Renal cortical epithelial cell (primary cell): ENCODE results near the gene MBOAT7. TPM values are rescaled to one million over a fixed set of nuclear protein-coding genes. Genes with fewer than 3 reads are reported as not detected.

Source experiments
- DNase-seq: peaks from one replicate; pipeline ENCODE4 v3.0.0-alpha.2; 2011; ENCODE audit warnings: low read depth
- total RNA-seq: library from RNA; depleted of rRNA; stranded (reverse); fragments of >200 nt; gene quantifications from 2 replicates; pipeline ENCODE4 v1.2.3, GENCODE V29; 2014

The MBOAT7 gene
- total RNA-seq, 1 donor from 2014 or later: 132 TPM

GRCh38 chr19:54164369-54165068, 24.9 kb downstream of the MBOAT7 start:
- DNase-seq: no peak

DNA sequence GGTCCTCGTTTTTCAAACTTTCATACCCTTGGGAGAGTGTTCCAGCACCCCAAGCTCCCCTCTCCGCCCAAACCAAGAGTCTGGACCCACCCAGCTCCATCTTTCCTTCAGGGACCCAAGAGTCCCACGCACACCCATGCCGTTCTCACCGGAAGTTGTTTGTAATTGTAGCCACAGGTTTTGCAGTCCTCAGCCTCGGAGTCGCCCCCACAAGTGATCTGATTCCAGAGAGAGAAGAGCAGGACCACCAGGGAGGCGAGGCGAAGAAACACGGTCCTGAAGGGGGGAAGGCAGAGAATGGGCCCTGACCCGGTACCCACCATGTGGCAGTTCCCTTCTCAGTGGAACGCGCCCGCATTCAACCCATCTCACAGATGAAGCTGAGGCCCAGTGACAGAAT, 26.5 kb downstream of the MBOAT7 start:
- no peak for DNase-seq

- DNase-seq: peak; percentile 43
These were observed 27.1 kb downstream of the MBOAT7 start for GRCh38 chr19:54162241-54162805.

DNA sequence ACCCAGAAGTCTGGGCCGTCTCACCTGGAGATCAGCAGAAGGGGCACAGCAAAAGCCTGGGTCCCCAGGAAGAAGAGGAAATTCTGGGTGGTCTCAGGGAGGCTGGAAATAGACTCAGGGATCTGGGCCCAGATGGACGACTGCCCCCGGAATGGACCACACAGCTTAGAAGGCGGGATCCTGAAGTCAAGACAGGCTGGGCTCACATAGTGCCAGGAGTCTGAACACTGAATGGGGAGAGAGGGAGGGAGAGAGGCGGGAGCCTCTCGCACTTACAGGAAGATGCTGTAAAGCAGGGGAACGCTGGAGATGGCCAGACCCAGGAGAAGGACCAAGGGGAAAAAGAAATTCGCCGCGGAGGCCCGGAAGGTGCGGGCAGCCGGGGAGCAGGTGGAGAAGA, 28.5 kb downstream of the MBOAT7 start:
- no peak for DNase-seq

DNA sequence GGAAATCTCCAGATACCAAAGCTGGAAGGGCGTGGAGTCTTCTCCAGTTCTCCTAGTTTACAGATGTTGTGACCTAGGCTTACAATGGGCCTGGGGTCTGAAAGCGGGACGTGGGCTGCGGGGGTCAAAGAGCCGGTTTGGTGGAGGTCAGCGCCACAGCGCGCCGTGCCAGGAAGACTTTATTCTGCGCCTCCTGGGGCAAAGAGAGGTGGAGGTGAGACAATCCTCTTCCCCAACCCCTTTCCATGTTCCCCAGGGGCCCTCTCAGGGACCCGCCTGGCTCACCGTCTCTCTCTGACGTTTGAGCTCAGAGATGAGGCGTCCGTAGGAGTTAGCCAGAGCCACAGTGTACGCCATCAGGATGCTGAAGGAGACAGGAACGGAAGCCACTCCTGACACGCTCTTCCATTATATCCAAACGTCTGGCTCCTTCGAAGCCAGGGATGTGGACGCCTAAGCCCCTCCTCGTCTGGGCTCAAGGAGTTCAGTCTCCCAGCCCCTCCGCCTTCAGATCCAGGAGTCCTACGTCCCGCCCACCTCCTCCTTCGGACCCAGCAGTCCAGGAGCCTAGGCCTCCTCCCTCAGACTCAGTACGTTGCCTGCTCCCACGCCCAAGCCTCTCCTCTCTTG, 29.1 kb downstream of the MBOAT7 start:
- no peak for DNase-seq

- peak; percentile 100 for DNase-seq
These were observed 29.8 kb downstream of the MBOAT7 start, which contains the start of gene LENG1 for GRCh38 chr19:54159352-54160181. Gene LENG1, minus strand, starts transcription at chr19:54159721. Its CDS starts 26 bp downstream, at chr19:54159695.

- no peak for DNase-seq
These were observed 30.5 kb downstream of the MBOAT7 start for GRCh38 chr19:54158812-54159351.

DNA sequence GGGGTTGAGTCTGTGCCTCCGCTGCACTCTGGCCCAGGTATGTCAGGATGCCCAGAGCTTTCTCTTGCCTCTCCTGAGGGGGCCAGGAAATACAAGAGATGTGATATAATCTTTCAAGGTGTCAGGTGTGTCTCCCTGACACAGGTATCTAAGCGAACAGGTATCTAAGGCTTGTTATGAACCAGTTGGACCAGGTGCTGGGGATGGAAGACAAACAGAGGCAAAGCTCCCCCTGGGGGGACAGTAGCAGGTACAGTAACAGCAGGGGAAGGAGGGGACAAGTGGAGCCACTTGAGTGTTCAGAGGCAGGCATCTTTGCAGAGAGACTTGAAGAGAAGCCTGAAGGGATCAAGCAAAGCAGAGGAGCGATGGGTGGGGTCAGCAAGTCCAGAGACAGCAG, 32.4 kb downstream of the MBOAT7 start:
- DNase-seq: no peak

DNA sequence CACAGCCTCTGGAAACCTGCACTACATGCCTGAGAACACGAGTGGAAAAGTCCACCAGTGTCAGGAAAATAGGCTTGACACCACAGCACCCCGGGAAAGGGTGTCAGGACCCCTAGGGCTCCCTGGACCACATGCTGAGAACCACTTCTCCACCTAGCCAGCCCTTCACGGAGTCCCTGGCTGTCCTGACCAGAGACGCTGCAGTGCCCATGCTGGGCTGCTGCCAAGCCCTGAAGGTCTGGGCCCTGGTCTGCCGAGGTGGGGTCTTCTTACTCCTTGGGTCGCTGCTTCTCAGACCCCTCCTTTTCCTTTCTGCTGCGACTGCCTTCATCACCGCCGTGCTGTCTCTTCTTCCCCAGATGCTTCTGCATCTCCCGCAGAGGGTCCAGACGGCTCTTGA, 32.9 kb downstream of the MBOAT7 start:
- no peak for DNase-seq

GRCh38 chr19:54155694-54156093, 33.7 kb downstream of the MBOAT7 start:
- DNase-seq: no peak

DNA sequence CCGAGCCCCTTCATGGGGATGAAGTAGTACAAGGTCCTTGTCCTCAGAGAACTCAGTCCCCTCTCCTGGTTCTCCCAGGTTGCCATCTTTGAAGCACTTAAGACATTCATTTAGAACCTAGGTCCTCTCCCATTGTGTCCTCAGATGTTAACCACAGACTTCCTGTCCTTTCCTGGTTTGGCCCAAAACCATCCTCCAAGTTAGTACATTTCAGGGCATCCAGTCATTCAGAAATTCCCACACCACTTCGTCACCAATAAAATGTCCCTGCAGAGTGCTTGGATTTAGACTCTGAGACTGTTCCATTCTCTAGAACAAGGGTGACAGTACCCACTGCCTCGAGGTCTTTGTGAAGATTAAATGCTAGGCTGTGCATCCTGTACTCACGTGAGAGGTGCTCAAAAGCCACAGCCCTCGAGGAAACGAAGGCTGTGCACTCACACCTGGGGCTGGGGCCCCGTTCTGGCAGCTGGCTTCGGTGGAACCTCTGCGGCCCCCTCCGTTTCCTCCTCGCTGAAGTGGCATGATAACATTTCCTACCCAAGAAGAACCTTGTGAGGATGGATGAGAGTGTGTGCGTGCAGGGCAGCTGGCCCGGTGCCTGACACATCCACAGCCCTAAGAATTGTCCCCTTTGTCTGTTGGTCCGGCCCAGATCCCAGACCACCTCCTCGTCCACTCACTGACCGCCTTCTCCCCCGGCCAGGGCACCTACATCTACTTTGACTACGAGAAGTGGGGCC, 34.6 kb downstream of the MBOAT7 start:
- no peak for DNase-seq

DNA sequence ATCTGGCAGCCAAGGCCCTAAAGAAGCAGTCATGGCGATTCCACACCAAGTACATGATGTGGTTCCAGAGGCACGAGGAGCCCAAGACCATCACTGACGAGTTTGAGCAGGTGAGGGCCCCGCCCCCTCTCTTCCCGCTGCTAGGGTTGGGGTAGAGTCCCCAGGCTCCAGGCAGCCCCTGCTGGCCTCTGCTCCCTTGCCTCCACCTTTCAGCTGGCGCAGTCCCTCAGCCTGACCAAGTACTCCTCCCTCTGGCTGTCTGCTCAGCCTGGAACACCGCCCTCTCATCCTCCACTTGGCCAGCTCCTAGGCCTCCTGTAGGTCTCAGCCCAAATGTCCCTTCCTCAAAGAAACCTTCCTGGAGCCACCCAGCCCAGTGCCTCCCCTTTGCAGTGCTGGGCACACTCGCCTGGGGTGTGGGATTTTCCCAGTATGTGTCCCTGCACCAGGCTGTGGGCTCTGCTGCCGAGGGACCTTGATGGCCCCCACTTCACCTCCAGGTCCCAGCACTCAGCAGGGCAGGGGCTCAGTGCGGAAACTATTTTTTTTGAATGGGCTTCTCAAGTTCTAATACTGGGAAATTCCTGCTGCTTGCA, 35.6 kb downstream of the MBOAT7 start:
- DNase-seq: no peak

DNA sequence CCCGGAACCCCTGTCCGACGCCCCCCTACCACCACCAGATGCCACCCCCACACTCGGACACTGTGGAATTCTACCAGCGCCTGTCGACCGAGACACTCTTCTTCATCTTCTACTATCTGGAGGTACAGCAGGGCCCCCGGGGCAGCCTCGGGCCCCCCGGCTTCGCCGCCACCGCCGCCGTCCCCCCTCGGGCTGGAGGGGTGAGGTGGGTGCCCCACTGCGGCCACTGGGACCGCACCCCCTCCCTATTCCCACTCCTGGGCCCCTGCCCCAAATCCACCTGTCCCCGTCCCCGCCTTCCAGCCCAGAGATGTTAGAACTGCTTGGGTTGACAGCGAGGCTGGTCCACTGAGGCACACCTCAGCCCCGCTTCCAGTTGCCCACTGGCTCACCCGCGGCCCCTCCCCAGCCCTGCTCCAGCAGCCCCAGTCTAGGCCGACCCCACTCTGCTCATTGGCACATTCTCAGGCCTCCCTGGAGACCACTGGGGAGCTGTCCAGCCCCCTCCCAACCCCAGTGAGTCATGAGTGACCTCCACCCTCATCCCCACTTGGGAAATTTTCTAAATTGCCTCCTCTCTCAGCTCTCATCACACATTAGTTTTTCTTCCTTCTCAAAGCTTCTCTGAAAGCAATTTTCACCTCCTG, 36.4 kb downstream of the MBOAT7 start:
- DNase-seq: no peak

DNA sequence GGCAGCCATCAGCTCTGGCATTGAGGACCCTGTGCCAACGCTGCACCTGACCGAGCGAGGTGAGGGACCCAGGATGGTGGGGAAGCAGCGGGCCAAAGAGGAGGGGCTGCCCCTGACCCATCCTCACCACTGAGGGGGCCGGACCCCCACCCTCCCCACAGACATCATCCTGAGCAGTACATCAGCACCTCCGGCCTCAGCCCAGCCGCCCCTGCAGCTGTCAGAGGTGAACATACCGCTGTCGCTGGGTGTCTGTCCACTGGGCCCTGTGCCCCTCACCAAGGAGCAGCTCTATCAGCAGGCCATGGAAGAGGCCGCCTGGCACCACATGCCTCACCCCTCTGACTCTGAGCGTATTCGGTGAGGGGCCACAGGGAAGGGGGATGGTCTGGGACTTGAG, 37.1 kb downstream of the MBOAT7 start:
- no peak for DNase-seq

GRCh38 chr19:54151362-54152035, 37.9 kb downstream of the MBOAT7 start:
- DNase-seq: no peak

DNA sequence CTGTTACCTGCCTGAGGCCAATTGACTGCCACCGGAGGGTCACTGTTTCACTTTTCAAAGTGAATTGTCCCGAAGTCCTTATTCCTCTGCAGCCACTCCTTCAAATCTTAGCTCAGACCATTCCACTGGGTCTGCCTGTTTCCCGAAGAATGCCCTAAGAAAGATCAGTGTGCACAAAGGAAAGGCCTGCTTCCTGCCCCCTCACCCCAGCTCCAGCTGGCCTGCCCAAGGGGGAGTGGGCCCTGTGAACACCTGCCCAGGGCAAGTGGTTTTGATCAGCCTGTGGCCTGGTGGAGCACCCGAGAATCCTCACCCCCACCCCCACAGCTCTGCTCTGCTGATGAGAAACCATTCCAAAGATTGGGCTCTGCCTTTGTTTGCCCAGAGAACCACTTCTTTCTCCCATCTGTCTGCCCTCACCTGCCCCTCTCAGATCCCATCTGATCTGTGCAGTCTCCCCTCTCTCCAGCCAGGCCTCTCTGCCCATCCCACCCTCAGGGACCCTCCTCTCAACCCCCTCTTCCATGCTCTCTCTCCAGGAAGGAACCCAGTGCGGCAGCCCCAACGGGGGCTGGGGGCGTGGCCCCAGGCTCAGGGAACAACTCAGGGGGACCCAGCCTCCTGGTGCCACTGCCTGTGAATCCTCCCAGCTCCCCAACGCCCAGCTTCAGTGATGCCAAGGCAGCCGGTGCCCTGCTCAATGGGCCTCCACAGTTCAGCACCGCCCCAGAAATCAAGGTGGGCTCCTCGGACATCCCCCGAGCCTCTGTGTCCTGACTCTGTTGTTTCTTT, 40.2 kb downstream of the MBOAT7 start:
- DNase-seq: no peak

DNA sequence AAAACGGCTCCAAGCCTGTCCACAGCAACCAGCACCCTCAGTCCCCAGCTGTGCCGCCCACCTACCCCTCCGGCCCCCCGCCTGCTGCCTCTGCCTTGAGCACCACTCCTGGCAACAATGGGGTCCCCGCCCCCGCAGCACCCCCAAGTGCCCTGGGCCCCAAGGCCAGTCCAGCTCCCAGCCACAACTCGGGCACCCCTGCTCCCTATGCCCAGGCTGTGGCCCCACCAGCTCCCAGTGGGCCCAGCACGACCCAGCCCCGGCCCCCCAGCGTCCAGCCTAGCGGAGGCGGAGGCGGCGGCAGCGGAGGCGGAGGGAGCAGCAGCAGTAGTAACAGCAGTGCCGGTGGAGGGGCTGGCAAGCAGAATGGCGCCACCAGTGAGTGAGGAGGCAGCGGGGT, 41.2 kb downstream of the MBOAT7 start:
- DNase-seq: no peak

- no peak for DNase-seq
These were observed 41.7 kb downstream of the MBOAT7 start for GRCh38 chr19:54147676-54148075.

DNA sequence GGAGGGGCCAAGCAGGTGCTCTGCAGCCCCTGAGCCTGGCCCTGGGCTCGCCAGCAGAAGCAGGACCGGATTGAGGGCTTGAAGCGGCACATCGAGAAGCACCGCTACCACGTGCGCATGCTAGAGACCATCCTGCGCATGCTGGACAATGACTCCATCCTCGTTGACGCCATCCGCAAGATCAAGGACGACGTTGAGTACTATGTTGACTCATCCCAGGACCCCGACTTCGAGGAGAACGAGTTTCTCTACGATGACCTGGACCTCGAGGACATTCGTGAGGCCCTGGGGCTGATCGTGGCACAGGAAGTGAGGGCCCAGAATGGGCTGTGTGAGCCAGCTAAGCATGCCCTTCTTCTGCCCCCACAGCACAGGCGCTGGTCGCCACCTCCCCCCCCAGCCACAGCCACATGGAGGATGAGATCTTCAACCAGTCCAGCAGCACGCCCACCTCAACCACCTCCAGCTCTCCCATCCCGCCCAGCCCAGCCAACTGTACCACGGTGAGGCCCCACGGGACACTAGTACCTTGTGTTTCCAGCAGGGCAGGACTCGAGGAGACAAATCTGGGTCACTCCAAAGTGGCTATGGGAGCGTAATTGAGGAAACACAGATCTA, 43.7 kb downstream of the MBOAT7 start:
- no peak for DNase-seq
